Thymus (tissue), 11 donors: Measurements from ENCODE around the gene CNOT6. TPM values are rescaled to one million over a fixed set of nuclear protein-coding genes. Genes with fewer than 3 reads are reported as not detected.
"Not testable (repeated sequence)": the region's sequence is repeated elsewhere in the genome, so short reads cannot be mapped to it uniquely, and the experiment has no call there.

Experiments used
- DNase-seq, 9 donors: peaks; one replicate each; pipeline ENCODE4 v3.0.0-alpha.2; 2013; ENCODE audit warnings: low spot score in 9 of 9, low read depth in 6 of 9, missing footprints in 1 of 9
- H3K27ac ChIP-seq, 2 donors: one replicate each; pipeline ENCODE4 v1.5.1; 2013; ENCODE audit warnings: control low read depth in 1 of 2, low read depth in 1 of 2, low read length in 1 of 2, mild to moderate bottlenecking in 1 of 2, moderate library complexity in 1 of 2
- H3K27me3 ChIP-seq, 2 donors: one replicate each; pipeline ENCODE4 v1.5.1; 2013; ENCODE audit warnings: low read length in 1 of 2; ENCODE audit not compliant: control insufficient read depth in 2 of 2, insufficient read depth in 1 of 2
- H3K36me3 ChIP-seq, 2 donors: one replicate each; pipeline ENCODE4 v1.5.1; 2013; ENCODE audit warnings: low read length in 1 of 2, mild to moderate bottlenecking in 1 of 2, moderate library complexity in 1 of 2; ENCODE audit not compliant: control insufficient read depth in 2 of 2, insufficient read depth in 2 of 2
- H3K4me1 ChIP-seq, 2 donors: one replicate each; pipeline ENCODE4 v1.5.1; 2013; ENCODE audit warnings: low read length in 2 of 2; ENCODE audit not compliant: control insufficient read depth in 2 of 2, insufficient read depth in 2 of 2
- H3K4me3 ChIP-seq, 2 donors: one replicate each; pipeline ENCODE4 v1.5.1; 2013; ENCODE audit warnings: low read length in 2 of 2, control low read depth in 1 of 2, mild to moderate bottlenecking in 1 of 2
- H3K9me3 ChIP-seq, 2 donors: one replicate each; pipeline ENCODE4 v1.5.1; 2013; ENCODE audit warnings: low read length in 1 of 2, mild to moderate bottlenecking in 1 of 2; ENCODE audit not compliant: control insufficient read depth in 2 of 2, insufficient read depth in 1 of 2
- whole genome bisulfite sequencing: extraction: QIAGEN DNeasy Blood & Tissue Kit; methylation state at CpG from one replicate; pipeline ENCODE4 v1.1.7; 2013; 5-methylcytosine and 5-hydroxymethylcytosine counted together
- polyA plus RNA-seq: library from polyadenylated mRNA; stranded (reverse); fragments of 200-250 nt; gene quantifications from one replicate; pipeline ENCODE4 v1.2.3, GENCODE V29; 2013
- total RNA-seq: library from RNA; stranded (reverse); fragments of 120-200 nt; gene quantifications from one replicate; pipeline ENCODE4 v1.2.4, GENCODE V29; 2013
- donor health status: healthy.

Gene CNOT6
- total and polyA plus RNA-seq, 2 donors, result 12.5 to 14.2 TPM

GRCh38 chr5:180463216-180463900, 30.8 kb upstream of the CNOT6 start:
- Histone ChIP-seq H3K4me3 (no peak overlapping the region), H3K27ac (no peak overlapping the region), H3K4me1 (no peaks in the 10 kb centered on the region), H3K9me3 (peaks cover 0 to 1% of the 10 kb centered on the region in 2 donors), H3K27me3 (peaks cover 0 to 2% of the 10 kb centered on the region in 2 donors), H3K36me3 (no peaks in the 10 kb centered on the region)
- no peak for DNase-seq
- WGBS, result 76% methylated on average over 8 of the region's 8 CpGs

- Histone ChIP-seq H3K36me3 (no peaks in the 10 kb centered on the region), H3K4me1 (no peaks in the 10 kb centered on the region), H3K27me3 (peaks cover 0 to 2% of the 10 kb centered on the region in 2 donors), H3K9me3 (peaks cover 0 to 2% of the 10 kb centered on the region in 2 donors), H3K27ac (no peak overlapping the region), H3K4me3 (no peak overlapping the region)
- WGBS, result 86% methylated on average over 13 of the region's 13 CpGs
- DNase-seq, result no peak
Measured at GRCh38 chr5:180463916-180464602, 30.1 kb upstream of the CNOT6 start.

DNA sequence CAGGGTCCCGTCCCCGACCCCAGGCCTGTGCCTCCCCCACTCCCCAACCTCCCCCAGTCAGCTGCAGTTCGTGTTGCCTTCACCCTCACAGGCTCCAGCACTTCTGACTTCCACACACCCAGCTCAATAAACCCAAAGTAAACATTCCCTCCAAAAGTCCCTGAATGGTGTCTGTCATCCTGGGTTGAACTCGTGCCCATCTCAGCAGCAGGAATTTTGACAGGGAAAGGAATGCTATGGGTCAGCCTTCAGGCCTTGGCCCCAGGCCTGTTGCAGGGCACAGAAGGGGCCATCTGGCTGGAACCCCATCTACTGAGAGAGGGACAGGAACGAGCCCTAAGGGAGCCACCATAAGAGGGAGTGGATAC, 29.6 kb upstream of the CNOT6 start:
- no peaks in the 10 kb centered on the region for H3K36me3 ChIP-seq
- H3K4me1 ChIP-seq, result no peaks in the 10 kb centered on the region
- DNase-seq, result no peak
- H3K27ac ChIP-seq, result no peak overlapping the region
- peaks cover 0 to 2% of the 10 kb centered on the region in 2 donors for H3K27me3 ChIP-seq
- 86% methylated on average over 5 of the region's 5 CpGs for WGBS
- no peak overlapping the region for H3K4me3 ChIP-seq
- H3K9me3 ChIP-seq, result peaks cover 0 to 2% of the 10 kb centered on the region in 2 donors

DNA sequence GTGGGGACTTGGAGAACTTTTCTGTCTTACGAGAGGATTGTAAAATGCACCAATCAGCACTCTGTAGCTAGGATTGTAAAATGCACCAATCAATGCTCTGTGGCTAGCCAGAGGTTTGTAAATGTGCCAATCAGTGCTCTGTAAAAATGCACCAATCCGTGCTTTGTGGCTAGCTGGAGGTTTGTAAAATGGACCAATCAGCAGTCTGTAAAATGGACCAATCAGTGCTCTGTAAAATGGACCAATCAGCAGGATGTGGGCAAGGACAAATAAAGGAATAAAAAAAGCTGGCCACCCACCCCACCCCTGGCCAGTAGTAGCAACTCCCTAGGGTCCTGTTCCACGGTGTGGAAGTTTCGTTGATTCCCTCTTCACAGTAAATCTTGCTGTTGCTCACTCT, 29.1 kb upstream of the CNOT6 start:
- H3K27ac ChIP-seq, H3K36me3 ChIP-seq, H3K27me3 ChIP-seq, DNase-seq, H3K4me1 ChIP-seq, H3K9me3 ChIP-seq, H3K4me3 ChIP-seq: not testable (repeated sequence)
- 97% methylated on average over 4 of the region's 4 CpGs for WGBS

- Histone ChIP-seq H3K4me1 (no peaks in the 10 kb centered on the region), H3K27ac (no peak overlapping the region), H3K9me3 (peaks cover 0 to 2% of the 10 kb centered on the region in 2 donors), H3K4me3 (no peak overlapping the region), H3K27me3 (peaks cover 0 to 10% of the 10 kb centered on the region in 2 donors), H3K36me3 (no peaks in the 10 kb centered on the region)
- DNase-seq, result no peak
- WGBS, result 97% methylated on average over 15 of the region's 15 CpGs
Measured at GRCh38 chr5:180466316-180466715, 27.9 kb upstream of the CNOT6 start.

GRCh38 chr5:180467028-180467975, 26.9 kb upstream of the CNOT6 start:
- H3K4me1 ChIP-seq, result no peaks in the 10 kb centered on the region
- WGBS, result 83% methylated on average over 22 of the region's 22 CpGs
- no peak for DNase-seq
- no peak overlapping the region for H3K4me3 ChIP-seq
- H3K36me3 ChIP-seq, result no peaks in the 10 kb centered on the region
- peaks cover 0 to 16% of the 10 kb centered on the region in 2 donors for H3K27me3 ChIP-seq
- peaks cover 0 to 2% of the 10 kb centered on the region in 2 donors for H3K9me3 ChIP-seq
- H3K27ac ChIP-seq, result no peak overlapping the region

GRCh38 chr5:180467989-180468731, 26.0 kb upstream of the CNOT6 start:
- Histone ChIP-seq H3K36me3 (no peaks in the 10 kb centered on the region), H3K4me1 (no peaks in the 10 kb centered on the region), H3K27ac (no peak overlapping the region), H3K27me3 (peaks cover 0 to 16% of the 10 kb centered on the region in 2 donors), H3K4me3 (no peak overlapping the region), H3K9me3 (peaks cover 0 to 2% of the 10 kb centered on the region in 2 donors)
- 93% methylated on average over 18 of the region's 18 CpGs for WGBS
- DNase-seq, result no peak

DNA sequence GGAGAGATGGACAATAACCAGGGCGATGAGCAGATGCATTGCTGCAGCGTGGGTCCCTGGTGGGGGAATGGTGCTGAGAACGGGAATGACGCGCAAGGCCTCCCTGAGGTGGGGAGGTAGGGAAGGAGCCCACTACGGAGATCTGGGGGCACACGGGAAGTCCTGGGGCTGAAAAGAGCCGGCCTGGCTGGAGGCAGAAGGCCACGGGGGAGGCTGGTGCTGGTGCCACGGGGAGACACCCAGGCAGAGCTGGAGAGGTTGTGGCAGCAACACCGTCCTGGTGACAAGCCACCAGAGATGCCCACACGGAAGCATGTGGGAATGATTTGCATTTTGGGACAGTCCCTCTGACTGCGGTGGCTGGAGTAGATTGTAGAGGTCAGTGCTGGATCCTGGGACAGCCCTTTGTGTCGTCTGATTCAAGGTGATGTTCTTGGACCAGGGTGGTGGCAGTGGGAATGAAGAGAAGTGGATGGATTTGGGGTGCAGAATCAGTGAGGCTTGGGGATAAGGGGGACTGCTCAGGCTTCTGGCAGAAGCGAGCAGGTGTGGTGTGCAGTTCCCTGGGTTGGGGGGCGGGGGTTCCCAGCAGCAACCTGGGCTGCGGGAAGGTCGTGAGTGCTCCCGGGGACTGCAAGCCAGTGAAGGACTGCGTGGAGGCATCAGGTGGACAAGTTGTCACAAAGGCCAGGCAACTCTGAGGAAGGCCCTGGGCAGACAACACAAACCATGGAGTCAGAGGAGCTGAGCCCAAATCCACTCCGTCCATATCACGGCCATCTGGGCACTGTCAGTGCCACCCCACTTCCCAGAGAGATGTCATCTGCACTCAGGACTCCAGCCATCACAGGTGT, 25.2 kb upstream of the CNOT6 start:
- no peak for DNase-seq
- H3K36me3 ChIP-seq, result no peaks in the 10 kb centered on the region
- no peak overlapping the region for H3K27ac ChIP-seq
- WGBS, result 91% methylated on average over 22 of the region's 22 CpGs
- peaks cover 0 to 16% of the 10 kb centered on the region in 2 donors for H3K27me3 ChIP-seq
- H3K9me3 ChIP-seq, result peaks cover 0 to 2% of the 10 kb centered on the region in 2 donors
- no peaks in the 10 kb centered on the region for H3K4me1 ChIP-seq
- H3K4me3 ChIP-seq, result no peak overlapping the region
